ENCODE data around the gene FKBP1A.

Gene FKBP1A

GRCh38 chr20:1418350-1418749 lies 25.5 kb upstream of the FKBP1A start:
- no peak for DNase-seq (ENCODE audit: low read depth)
- no peak overlapping the region for H3K4me3 ChIP-seq (ENCODE audit: low read length)
- no peak for TF ChIP-seq CTCF (conservative IDR thresholded peaks at IDR 0.05; ENCODE audit: low read depth, low read length)

- no peak for TF ChIP-seq CTCF (conservative IDR thresholded peaks at IDR 0.05; ENCODE audit: low read depth, low read length)
- H3K4me3 ChIP-seq (ENCODE audit: low read length): no peak overlapping the region
- no peak for DNase-seq (ENCODE audit: low read depth)
Measured at GRCh38 chr20:1417790-1418189, 24.9 kb upstream of the FKBP1A start.

GRCh38 chr20:1417273-1417672 lies 24.4 kb upstream of the FKBP1A start:
- no peak for TF ChIP-seq CTCF (conservative IDR thresholded peaks at IDR 0.05; ENCODE audit: low read depth, low read length)
- DNase-seq (ENCODE audit: low read depth): peak; percentile 69
- H3K4me3 ChIP-seq (ENCODE audit: low read length): no peak overlapping the region

- no peak overlapping the region for H3K4me3 ChIP-seq (ENCODE audit: low read length)
- no peak for TF ChIP-seq CTCF (conservative IDR thresholded peaks at IDR 0.05; ENCODE audit: low read depth, low read length)
- peak; percentile 97 for DNase-seq (ENCODE audit: low read depth)
Measured at GRCh38 chr20:1415667-1416468, 23.0 kb upstream of the FKBP1A start.

GRCh38 chr20:1414982-1415381 lies 22.1 kb upstream of the FKBP1A start:
- H3K4me3 ChIP-seq (ENCODE audit: low read length): no peak overlapping the region
- TF ChIP-seq CTCF (conservative IDR thresholded peaks at IDR 0.05; ENCODE audit: low read depth, low read length): no peak
- DNase-seq (ENCODE audit: low read depth): no peak

- DNase-seq (ENCODE audit: low read depth): no peak
- TF ChIP-seq CTCF (conservative IDR thresholded peaks at IDR 0.05; ENCODE audit: low read depth, low read length): no peak
- no peak overlapping the region for H3K4me3 ChIP-seq (ENCODE audit: low read length)
Measured at GRCh38 chr20:1405801-1406200, 12.9 kb upstream of the FKBP1A start.

GRCh38 chr20:1403624-1404023 lies 10.8 kb upstream of the FKBP1A start:
- no peak for DNase-seq (ENCODE audit: low read depth)
- H3K4me3 ChIP-seq (ENCODE audit: low read length): no peak overlapping the region
- TF ChIP-seq CTCF (conservative IDR thresholded peaks at IDR 0.05; ENCODE audit: low read depth, low read length): no peak

Data from retinal pigment epithelial cell (primary cell).